ENCODE results near the gene DZIP1.

DZIP1 gene

GRCh38 chr13:95643936-95644598 is 439 bp downstream of the DZIP1 start:
- DNase-seq (ENCODE audit: low spot score): peak; percentile 33

- DNase-seq (ENCODE audit: low spot score): peak; percentile 16
Measured at GRCh38 chr13:95643571-95643935, 953 bp downstream of the DZIP1 start.

- DNase-seq (ENCODE audit: low spot score): no peak
Measured at GRCh38 chr13:95642999-95643398, 1.5 kb downstream of the DZIP1 start.

- peak; percentile 43 for DNase-seq (ENCODE audit: low spot score)
Measured at GRCh38 chr13:95642028-95642621, 2.4 kb downstream of the DZIP1 start.

- peak; percentile 10 for DNase-seq (ENCODE audit: low spot score)
Measured at GRCh38 chr13:95641291-95642027, 3.0 kb downstream of the DZIP1 start.

GRCh38 chr13:95636853-95637252 is 7.7 kb downstream of the DZIP1 start:
- no peak for DNase-seq (ENCODE audit: low spot score)

- no peak for DNase-seq (ENCODE audit: low spot score)
Measured at GRCh38 chr13:95630593-95630992, 13.9 kb downstream of the DZIP1 start.

- DNase-seq (ENCODE audit: low spot score): no peak
Measured at GRCh38 chr13:95629071-95629470, 15.4 kb downstream of the DZIP1 start.

- DNase-seq (ENCODE audit: low spot score): no peak
Measured at GRCh38 chr13:95628488-95628887, 16.0 kb downstream of the DZIP1 start.

- no peak for DNase-seq (ENCODE audit: low spot score)
Measured at GRCh38 chr13:95627590-95627989, 16.9 kb downstream of the DZIP1 start.

- DNase-seq (ENCODE audit: low spot score): no peak
Measured at GRCh38 chr13:95626768-95627167, 17.7 kb downstream of the DZIP1 start.

- DNase-seq (ENCODE audit: low spot score): peak; percentile 42
Measured at GRCh38 chr13:95624020-95624419, 20.5 kb downstream of the DZIP1 start.

GRCh38 chr13:95623141-95623540 is 21.4 kb downstream of the DZIP1 start:
- DNase-seq (ENCODE audit: low spot score): no peak

- no peak for DNase-seq (ENCODE audit: low spot score)
Measured at GRCh38 chr13:95620825-95621498, 23.5 kb downstream of the DZIP1 start.

GRCh38 chr13:95620030-95620824 is 24.3 kb downstream of the DZIP1 start:
- DNase-seq (ENCODE audit: low spot score): no peak

GRCh38 chr13:95615539-95615938 is 29.0 kb downstream of the DZIP1 start:
- no peak for DNase-seq (ENCODE audit: low spot score)

- no peak for DNase-seq (ENCODE audit: low spot score)
Measured at GRCh38 chr13:95614641-95615245, 29.8 kb downstream of the DZIP1 start.

GRCh38 chr13:95608640-95609323 is 35.7 kb downstream of the DZIP1 start:
- DNase-seq (ENCODE audit: low spot score): no peak

- DNase-seq (ENCODE audit: low spot score): no peak
Measured at GRCh38 chr13:95607366-95607765, 37.1 kb downstream of the DZIP1 start.

GRCh38 chr13:95605448-95606125 is 38.9 kb downstream of the DZIP1 start:
- DNase-seq (ENCODE audit: low spot score): no peak
